HG03439 (cell line): ENCODE data around the gene DEDD.

Experiments
- ATAC-seq: cut with Tn5 transposase; IDR thresholded peaks from one replicate; pipeline ENCODE4 v1.9.1; 2021; ENCODE audit warnings: mild to moderate bottlenecking, moderate library complexity; ENCODE audit not compliant: unreplicated experiment

Gene DEDD, protein sequence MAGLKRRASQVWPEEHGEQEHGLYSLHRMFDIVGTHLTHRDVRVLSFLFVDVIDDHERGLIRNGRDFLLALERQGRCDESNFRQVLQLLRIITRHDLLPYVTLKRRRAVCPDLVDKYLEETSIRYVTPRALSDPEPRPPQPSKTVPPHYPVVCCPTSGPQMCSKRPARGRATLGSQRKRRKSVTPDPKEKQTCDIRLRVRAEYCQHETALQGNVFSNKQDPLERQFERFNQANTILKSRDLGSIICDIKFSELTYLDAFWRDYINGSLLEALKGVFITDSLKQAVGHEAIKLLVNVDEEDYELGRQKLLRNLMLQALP

DNA sequence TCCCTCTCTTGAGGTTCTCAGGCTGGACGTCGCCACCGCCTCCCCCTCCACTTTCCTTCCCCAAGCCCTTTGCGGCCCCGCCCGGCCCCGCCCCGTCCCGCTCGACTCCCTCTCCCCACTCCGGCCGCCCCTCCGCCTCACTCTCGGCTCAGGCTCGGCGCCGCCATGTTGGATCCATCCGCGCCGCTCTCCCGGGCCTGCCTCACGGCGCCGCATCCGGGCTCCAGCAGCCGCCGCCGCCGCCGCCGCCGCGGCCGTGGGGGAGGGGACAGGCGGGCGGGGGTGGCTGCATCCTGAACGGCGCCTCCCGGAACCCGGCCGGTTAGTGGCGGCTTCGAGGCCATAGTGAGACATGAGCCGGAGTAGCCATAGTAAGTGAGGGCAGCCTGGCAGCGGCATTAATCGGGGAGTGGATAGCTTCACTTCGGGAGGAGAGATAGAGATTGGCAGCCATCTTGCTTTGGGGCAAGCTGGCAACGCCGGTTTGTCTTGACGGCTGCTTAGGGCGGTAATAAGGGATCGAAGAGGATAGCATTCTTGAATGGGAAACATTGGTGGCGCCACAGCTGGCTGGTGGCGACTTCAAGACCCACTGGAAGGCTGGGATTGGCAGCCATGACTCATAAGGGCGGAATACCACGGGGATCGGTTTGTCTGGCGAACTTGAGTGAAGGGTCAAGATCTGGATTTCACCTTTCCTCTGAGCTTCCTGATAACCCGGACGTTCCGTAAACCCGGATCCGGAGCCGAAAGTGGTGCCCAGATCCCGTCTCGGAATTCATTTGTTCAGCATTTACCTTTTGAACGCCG is at the start of gene DEDD:
TSS of gene DEDD (minus strand) at position 258 of the 810 bp plus-strand sequence. CDS start 8,205 bp downstream, outside the sequence.
- peak; percentile 93 for ATAC-seq

DNA sequence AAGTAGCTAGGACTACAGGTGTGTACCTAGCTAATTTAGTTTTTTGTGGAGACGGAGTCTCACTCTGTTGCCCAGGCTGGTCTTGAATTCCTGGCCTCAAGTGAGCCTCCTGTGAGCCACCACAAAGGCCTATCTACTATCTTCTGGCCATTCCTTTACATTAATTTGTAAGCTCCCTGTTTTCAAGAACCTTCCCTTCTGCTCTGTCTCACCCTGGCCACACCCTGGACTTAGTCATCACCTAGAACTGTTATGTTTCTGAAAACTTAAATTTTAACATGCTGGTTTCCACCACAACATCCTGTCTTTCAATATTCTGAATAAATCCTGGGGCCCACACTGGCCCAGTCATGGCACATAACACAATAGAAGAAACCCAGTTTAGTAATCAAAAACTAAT is 49.7 kb upstream of the DEDD start:
- no peak for ATAC-seq

DNA sequence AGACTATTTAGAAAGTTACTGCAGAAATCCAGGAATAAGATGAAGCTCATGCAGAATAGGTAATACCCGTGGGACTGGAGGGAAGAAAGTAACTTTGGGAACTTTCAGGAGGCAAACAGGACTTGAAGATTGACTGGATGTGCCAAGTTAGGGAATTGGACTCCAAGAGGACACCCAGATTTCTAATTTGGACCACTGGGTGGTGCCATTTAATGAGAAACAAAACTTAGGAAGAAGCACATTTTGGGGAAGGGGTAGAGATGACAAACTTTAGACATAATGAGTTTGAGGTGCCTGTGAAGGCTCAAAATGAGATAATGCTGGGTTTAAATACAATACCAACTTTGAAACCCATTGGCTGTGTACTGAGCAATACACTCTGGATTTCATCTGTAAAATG is 48.2 kb upstream of the DEDD start:
- no peak for ATAC-seq

DNA sequence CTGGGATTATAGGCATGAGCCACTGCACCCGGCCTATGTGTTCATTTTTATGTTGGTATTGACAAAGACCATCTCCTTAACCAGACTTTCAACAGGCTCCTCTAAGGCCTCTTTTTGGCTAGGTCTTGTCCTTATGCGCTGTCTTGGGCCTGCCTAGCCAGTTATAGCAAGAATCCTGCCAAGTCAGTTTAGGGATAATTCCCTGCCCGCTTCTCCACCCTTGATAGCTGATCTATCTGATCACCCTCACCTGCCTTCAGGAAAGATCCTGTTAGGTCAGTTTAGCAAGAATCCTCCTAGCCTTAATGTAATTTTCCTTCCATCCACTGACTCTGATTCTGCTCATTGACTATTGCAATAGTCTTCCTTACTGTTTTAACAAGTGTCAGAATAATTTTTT is 47.2 kb upstream of the DEDD start:
- ATAC-seq, result no peak

DNA sequence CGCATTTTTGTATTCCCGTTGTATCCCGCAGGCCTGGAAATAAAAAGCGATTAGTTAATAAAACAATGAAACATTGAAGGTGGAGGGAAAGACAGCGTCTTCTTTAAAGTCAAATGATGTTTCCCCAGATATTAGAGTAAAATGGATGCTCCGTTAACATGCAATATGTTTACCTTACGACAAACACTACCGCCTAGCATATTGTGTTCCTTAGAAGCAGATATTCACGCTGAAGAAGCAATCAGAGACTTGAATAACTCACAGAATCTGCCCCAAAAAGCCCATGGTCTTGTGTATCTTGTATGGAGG is 45.4 kb upstream of the DEDD start:
- ATAC-seq, result no peak

DNA sequence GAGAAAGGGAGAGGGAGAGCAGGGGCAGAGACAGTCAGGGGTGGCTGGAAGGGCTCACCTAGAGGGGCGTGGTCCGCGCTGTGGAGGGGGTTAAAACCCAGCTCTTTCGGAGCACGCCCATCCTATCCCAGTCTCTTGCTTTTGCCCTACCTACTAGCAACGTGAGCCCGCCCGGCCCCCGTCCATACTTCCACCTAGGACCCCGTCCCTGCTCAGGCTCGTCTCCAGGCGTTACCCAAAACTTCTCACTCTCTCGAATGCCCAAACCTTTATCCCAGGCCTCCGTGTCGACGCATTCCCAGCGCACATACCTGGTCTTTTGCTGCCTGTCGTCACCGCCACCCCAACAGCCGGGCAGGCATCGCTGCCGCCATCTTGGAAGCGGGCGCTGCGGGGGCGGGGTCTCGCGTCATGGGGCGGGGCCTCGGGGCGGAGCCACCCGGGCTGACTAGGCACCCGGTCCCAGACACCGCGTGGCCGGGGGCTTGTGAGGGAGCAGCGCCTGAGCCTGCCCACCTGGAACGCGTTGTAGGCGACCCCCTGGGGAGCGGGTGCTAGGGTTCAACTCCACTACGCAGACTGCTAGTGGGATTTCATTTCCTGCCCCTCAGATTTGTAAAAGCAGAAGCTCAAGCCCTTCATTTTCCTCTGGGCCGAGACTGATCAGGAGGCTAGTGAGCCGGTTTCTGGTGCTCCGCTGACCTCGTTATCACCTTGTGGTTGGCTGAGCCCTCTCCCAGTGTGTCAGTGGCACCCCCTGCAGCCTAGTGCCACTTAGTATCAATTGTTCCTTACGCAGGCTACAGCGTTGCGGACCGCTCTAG is 44.9 kb upstream of the DEDD start, which contains the start of gene B4GALT3:
TSS of gene B4GALT3 (minus strand) at position 396 of the 824 bp plus-strand sequence. CDS start 1,447 bp downstream, outside the sequence.
- peak; percentile 85 for ATAC-seq

DNA sequence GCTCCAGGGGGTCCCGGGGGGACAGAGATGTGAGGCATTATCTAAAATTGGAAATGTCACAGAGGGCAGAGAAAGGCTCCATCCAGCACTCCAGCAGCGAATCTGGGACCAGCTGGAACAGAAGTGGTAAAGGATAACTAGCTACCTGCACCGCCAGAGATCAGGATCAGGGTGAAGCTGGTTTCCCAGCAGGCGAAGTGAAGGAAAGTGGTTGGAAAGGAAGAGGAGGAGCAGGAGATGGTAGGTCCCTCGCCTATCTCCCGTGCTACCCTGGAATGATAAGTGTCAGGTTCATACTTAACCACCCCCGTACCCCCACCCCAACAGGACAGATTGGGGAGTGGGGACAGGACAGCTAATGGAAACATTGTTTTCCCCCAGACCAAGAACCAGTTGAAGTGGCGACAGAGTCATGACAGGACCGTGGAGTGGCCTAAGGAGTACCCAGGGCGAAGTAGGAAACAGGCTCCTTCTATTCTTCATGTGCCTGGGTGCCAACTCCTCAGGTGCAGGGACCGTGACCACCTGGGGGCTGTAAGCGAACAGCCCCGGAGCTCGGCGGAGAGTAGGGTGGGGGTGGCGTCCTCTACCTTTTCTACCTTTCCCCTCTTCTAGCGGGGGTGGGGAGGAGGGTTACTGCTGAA is 44.1 kb upstream of the DEDD start:
- ATAC-seq, result peak; percentile 2

DNA sequence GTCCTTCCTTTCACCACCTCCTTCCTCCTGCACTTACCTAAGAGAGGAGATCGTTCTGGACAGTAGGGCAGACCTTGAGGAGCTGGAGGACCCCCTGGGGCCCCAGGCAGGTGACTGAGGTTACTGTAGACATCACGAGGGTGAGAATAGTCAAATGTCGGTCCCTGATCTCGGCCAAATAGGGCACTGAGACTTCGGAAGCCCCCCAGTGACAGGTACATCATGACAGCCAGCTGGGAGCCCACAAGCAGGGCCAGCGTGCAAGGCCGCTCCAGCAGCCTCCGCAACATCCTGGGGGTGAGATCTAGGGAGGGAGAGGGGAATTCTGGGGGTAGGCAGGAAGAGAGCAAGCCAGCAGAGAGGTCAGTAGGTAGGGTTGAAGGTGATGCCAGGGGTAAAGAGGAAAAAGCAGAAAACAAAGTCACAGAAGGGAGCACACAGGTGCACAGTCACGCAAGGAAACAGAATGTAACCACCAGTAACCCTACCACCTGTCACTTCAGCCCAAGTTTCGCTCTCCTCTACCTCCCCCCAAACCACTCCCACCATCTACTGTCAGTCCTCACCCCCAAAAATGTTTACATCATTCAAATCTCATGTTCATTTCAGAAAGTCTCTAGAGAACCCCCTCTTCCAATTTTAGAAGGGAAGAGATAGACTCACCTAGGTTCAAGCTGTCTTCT is 43.4 kb upstream of the DEDD start:
- no peak for ATAC-seq

DNA sequence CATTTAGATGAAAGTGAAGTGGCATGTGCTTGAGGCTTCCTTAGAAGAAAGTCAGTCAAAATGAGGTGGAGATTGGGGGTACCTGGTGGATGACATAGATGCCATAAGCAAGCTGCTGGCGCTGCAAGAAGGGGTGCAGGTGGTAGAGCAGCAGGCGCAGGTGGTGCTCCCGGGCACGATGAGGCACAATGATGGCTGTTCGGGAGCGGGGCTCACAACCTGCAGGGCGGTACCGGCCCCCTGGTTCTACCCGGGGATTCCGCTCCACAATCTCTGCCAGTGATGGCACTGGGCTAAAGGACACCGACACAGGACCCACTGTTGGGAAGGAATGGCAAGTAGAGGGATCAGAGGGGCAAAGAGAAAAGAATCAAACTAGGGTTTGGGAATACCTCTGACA is 42.4 kb upstream of the DEDD start:
- no peak for ATAC-seq

DNA sequence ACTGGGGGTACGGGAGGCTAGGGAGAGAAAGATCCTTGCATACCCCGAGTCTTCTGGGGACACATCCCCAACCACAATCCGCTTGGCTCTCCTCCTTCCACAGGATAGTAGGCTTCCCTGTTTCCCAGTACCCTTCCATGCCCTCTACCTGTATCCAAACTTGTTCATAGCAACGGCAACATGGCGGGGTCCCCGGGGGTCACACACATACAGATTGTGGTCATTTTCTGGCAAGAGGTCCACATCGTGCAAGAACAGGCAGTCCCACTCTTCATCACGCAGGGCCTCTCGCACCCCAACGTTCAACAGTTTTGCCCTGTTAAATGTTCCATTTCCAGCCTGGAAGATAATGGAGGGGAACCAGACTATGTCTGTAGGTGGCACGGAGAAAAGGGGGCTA is 41.2 kb upstream of the DEDD start:
- ATAC-seq, result no peak

DNA sequence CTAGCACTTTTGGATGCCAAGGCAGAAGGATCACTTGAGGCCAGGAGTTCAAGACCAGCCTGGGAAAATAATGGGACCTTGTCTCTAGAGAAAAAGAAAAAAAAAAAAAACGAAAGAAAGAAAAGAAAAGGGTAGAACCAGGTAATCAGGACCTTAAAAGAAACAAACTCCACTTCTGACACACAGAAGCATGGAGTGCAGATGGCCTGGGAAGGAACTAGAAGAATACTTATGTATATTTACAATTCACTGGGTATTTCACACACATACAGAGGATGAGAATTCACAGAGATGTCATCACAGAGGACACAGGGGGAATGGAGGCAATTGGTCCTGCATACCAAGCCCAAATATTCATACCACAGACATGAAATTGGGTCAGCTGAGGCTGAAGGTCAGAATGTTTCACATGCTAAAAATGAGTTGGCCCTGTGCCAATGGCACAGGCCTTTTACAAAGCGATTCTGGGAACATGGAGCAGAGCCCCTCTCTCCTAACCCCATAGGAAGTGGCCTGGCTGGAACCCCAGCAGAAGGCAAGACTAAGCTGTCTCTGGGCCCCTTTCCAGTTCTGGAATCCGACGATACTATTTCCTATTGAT is 40.4 kb upstream of the DEDD start:
- no peak for ATAC-seq

DNA sequence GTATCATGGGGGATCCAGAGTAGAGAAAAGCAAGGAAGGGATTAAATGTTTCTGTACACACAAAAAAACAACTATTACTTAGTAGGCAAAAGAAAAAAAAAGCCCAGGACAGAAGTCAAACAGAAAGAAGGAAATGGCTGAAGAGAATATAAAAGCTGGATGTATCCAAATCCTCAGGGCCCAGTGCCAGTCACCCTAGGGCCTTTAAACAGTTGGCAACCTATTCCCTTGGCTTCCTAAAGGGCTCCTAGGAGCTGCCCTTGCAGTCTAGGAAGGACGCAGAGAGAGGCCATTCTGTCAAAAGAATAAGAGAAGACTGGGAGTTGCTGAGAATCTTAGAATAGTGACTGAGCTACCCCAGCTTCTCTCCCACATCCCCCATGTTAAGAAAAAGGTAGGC is 39.9 kb upstream of the DEDD start:
- no peak for ATAC-seq

DNA sequence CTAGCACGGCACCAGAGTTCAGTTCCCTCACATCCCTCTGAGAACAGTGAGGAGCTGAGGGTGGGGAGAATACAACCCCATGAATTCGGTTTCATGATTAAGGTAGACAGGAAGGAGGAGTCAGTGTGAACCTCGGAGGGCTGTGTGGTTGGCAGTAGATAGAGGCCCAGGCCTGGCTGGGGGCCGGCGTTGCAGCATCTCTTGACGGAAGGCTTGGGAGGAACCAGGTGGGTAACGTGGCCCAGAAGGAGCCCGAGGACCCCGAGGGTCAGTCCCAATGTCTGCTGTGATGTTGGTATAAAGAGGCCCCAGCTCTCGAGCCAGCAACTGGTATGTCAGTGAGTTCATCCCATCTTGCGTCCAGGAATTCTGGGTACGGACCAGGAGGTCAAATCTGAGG is 39.2 kb upstream of the DEDD start:
- ATAC-seq, result no peak

DNA sequence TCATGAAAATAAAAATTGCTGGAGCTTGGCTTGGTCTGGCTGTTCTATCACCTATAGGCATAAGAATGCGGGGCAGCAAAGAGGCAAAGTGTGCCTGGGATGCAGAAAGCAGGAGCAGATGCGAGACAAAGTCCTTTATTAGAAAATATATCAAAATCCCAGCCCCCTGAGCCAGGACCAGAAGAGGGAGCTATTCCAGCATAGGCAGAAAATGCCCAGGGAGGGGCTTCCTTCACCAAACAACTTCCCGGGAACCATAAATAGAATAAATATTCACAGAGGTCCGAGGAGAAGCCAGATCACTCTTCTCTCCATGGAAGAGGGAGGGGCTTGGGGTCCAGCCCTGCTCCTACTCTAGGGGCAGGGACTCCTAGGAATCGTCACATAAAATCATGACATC is 38.7 kb upstream of the DEDD start:
- no peak for ATAC-seq

DNA sequence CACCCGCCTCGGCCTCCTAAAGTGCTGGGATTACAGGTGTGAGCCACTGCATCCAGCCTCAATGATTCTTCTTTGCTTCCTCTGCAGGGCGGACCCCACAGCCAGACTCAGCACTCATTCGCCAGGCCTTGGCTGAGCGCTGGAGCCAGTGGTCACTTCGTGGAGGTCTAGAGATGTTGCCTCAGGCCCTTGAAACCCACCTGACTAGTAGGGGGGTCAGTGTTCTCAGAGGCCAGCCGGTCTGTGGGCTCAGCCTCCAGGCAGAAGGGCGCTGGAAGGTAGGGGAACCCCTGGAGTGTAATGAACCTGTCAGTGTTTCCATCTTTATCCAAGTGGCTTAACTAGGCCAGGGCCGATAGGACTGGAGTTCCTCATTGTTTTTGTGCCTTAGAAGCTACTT is 36.4 kb upstream of the DEDD start:
- no peak for ATAC-seq

DNA sequence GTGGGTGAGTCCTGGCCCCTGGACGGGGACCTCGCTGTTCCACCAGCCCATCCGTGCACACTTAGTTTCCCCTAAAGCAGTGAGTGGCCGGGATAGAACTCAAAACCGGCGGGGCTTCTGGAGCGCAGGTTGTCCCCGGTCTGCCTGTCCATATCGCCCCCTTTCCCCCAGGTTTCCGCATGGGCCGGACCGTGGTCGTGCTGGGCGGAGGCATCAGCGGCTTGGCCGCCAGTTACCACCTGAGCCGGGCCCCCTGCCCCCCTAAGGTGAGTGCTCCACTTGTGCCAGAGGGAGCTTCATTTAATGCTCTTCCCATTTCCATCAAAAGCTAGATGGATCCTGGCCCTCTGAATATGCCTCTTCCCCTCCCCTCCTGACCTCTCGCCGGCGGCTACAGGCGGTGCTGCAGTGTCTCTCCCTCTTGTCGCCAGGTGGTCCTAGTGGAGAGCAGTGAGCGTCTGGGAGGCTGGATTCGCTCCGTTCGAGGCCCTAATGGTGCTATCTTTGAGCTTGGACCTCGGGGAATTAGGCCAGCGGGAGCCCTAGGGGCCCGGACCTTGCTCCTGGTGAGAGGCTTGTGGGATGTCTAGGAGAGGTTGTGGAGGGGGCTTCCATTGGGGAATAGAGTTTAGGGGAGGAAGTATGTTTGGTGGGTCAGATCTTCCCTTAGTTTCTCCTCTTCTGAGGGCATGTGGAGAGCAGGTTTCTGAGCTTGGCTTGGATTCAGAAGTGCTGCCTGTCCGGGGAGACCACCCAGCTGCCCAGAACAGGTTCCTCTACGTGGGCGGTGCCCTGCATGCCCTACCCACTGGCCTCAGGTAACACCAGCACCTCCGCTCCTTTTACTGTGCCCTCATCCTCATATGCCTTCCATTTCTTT is 34.4 kb upstream of the DEDD start:
- peak; percentile 0 for ATAC-seq

DNA sequence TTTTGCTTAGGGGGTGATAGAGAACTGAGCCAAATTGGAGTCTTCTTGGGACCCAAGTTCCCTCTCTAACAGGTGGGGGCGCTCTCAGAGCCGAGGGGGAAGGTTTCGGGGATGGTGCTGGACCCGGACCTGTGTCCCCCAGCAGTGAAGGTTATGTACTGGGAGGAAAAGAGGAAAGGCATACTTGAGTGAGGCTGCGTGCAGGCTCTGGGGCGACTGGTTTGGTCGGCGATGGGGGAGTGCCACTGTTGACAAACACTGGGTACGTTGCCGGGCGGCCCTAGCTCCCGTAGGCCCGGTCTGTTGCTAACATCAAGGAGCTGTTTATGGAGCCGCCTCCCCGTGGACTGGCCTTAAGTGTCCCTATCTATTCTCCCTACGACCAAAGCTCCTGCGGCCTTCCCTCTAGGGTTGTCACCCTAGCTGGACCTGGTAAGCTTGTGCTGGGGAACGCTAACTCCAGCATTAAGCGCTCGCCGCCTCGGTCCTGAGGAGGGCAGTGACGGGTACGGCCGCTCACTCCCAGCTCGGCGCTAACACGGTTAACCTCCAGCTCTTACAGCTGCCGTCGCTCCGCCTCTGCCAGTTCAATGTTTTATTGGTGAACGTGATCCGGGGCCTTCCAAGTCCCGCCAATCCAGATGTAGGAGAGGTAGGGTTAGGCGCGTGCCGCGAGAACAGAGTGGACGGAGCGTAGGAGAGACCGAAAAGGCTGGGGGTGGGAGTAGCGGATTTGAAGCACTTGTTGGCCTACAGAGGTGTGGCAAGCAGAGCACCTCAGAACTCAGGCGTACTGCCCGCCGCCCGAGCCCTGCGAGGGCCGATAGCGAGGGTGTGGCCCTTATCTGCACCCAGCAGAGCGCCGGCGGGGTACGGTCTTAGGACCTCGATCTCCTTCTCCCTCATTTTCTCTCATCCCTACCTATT is 33.5 kb upstream of the DEDD start, which contains the start of gene PPOX:
TSS of gene PPOX (plus strand) at position 685 of the 927 bp plus-strand sequence. CDS start 422 bp downstream, outside the sequence.
- peak; percentile 90 for ATAC-seq
